ENCODE results near the gene IPPK. TPM values are rescaled to one million over a fixed set of nuclear protein-coding genes. Genes with fewer than 3 reads are reported as not detected.

The IPPK gene
- total and polyA plus RNA-seq, 2 of the 4 experiments (the other 2 are of a cell fraction): 25.1 to 26.8 TPM

DNA sequence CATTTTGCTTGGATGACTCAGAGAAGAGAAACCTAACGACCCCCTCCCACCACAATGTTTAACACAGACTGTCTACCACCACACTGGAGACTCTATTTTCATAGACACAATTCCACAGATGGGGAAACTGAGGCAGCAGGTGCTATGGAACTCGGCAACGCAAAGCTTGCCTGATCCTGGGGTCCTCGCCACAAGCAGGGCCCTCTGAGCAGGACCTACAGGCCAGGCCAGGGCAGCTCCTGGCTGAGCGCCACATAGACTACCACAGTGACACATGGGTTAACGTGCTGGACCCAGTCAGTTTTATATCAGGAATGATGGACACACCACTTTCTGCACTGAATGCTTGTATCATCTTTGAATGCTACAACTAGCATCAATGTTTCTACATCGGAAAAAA lies 11.8 kb downstream of the IPPK start:
- H4K91ac ChIP-seq (ENCODE audit: insufficient read depth, low read depth, low read length): no peak overlapping the region
- no peak overlapping the region for H4K5ac ChIP-seq (ENCODE audit: low read depth, low read length)
- no peak overlapping the region for H2AFZ ChIP-seq (replicated peaks; ENCODE audit: low read length, poor library complexity)
- H3K4ac ChIP-seq (ENCODE audit: low read depth, low read length): no peak overlapping the region
- no TSS peak for BruUV-seq (replicated peaks)
- ChIA-PET CTCF (no interaction called here), POLR2A (ENCODE audit: unreplicated experiment) (no interaction called here)
- H2BK20ac ChIP-seq (ENCODE audit: low read depth, low read length): no peak overlapping the region
- 100% methylated on average over 4 of the region's 7 CpGs; no CpG with 5 or more reads in 1 of the 2 experiments for WGBS, 2 experiments (ENCODE audit: extremely low coverage in 2 of 2, insufficient read length in 1 of 2)
- H3K56ac ChIP-seq (ENCODE audit: extremely low read depth, insufficient read depth, low read length): no peak overlapping the region
- H2BK5ac ChIP-seq (ENCODE audit: low read depth, low read length, poor library complexity, severe bottlenecking): no peak overlapping the region
- H3K36me3 ChIP-seq (ENCODE audit: control insufficient read depth, insufficient read depth, low read length): peaks cover 34% of the 10 kb centered on the region
- peaks cover 26% of the 10 kb centered on the region for H3K9me1 ChIP-seq (ENCODE audit: insufficient read depth, low read length)
- H3K27ac ChIP-seq (ENCODE audit: insufficient read depth, low read length): no peak overlapping the region
- ATAC-seq (ENCODE audit: low read depth) (no peak), DNase-seq (no peak)
- H2AK5ac ChIP-seq (ENCODE audit: low read depth, low read length): no peak overlapping the region
- peaks cover under 1% of the 10 kb centered on the region; the same call in 1 of the 2 replicates for H3K4me1 ChIP-seq (ENCODE audit: control insufficient read depth, insufficient read depth, low read length)
- no peak overlapping the region for H3K23ac ChIP-seq (ENCODE audit: low read depth, low read length)
- no peak overlapping the region for H2BK15ac ChIP-seq (ENCODE audit: low read depth, low read length)
- intact Hi-C loops (cut with micrococcal nuclease): no loop called here
- no peaks in the 10 kb centered on the region for H3K9me3 ChIP-seq (ENCODE audit: control insufficient read depth, insufficient read depth, low read length)
- H4K8ac ChIP-seq (ENCODE audit: low read depth in 2 of 2, low read length in 2 of 2): no peak overlapping the region
- H3K9ac ChIP-seq (ENCODE audit: low read depth, low read length): no peak overlapping the region
- no peaks in the 10 kb centered on the region for H3K27me3 ChIP-seq (ENCODE audit: control insufficient read depth, insufficient read depth, low read length)
- peaks cover 34 to 82% of the 10 kb centered on the region in 2 experiments for H3K79me1 ChIP-seq (ENCODE audit: low read depth in 1 of 2, low read length in 2 of 2)
- in situ Hi-C loops (cut with MboI; ENCODE audit: low sequenced_read_pairs): no loop called here
- dilution Hi-C loops (cut with HindIII; ENCODE audit: low sequenced_read_pairs, unreplicated experiment): no loop called here
- H4K20me1 ChIP-seq (ENCODE audit: insufficient read depth, low read length): peaks cover 54% of the 10 kb centered on the region
- TF ChIP-seq MAFK (IDR thresholded peaks at IDR 0.05; ENCODE audit: low read depth, low read length) (no peak), USF2 (IDR thresholded peaks at IDR 0.05; ENCODE audit: low read depth, low read length) (no peak), MXI1 (IDR thresholded peaks at IDR 0.05; ENCODE audit: borderline replicate concordance, low read depth, low read length) (no peak), FOS (IDR thresholded peaks at IDR 0.05; ENCODE audit: low read depth, low read length) (no peak)
- no peak overlapping the region for H3K18ac ChIP-seq (ENCODE audit: low read depth, low read length)
- no peak overlapping the region for H2BK120ac ChIP-seq (ENCODE audit: low read depth, low read length)
- H3K14ac ChIP-seq (replicated peaks; ENCODE audit: low read depth, low read length): no peak overlapping the region
- H2AK9ac ChIP-seq (replicated peaks; ENCODE audit: low read depth, low read length, poor library complexity): no peak overlapping the region
- no peak overlapping the region for H3K4me3 ChIP-seq (ENCODE audit: insufficient read depth, low read depth, low read length)
- H3K4me2 ChIP-seq (ENCODE audit: low read depth, low read length): no peak overlapping the region
